HG02973 (cell line): ENCODE measurements around the gene ZNF44.
A peak's percentile ranks its signal among the peaks of the same experiment; 100 is the strongest.
"Not testable (repeated sequence)": the region's sequence is repeated elsewhere in the genome, so short reads cannot be mapped to it uniquely, and the experiment has no call there.

Source experiments
- ATAC-seq: cut with Tn5 transposase; IDR thresholded peaks from one replicate; pipeline ENCODE4 v1.9.1; 2021; ENCODE audit warnings: moderate library complexity; ENCODE audit not compliant: unreplicated experiment

Gene ZNF44

DNA sequence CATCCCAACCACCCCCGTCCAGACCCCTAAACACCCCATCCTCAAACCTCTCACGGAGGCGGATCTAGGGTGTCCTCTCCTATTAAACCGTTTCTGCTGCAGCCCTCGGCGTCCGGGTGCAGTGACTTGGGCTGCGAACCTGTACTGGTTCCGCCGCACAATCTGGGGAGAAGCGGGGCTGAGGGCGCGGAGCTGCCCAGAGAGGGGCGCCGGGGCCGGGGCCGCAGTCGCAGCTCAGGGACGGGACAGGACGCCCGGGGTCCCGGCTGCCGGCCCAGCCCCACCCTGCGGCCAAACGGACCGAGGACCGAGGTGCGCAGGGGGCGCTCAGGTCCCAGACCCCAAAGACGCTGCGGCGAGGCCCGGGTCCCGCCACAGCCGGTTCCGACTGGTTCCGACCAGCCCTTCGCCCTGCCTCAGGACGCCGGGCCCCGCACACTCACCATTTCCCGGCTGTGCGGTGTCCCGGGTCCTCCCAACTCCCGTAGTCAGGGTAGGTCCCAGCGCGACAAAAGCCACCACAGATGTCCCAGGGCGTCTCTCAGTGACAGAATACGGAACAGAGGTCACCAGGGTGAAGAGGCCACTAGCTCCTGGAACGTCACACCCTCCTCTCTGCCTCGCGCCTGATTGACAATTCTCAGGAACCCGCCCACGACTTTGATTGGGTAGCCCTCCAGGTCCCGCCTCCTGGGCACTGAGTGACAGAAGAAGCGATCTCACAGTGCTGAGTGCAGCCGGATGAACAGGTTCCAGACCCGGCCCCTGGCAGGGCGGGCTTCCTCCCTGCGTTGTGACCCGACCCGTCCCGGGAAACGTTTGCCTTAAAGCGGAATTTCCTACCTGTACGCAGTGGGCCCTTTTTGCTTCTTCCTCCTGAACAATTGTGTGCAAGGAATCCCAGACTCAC, at the start of gene ZNF44:
ZNF44 (minus strand) TSS at position 635 of the 910 bp plus-strand sequence; CDS start at position 446, 189 bp downstream.
- peak; percentile 88 for ATAC-seq

DNA sequence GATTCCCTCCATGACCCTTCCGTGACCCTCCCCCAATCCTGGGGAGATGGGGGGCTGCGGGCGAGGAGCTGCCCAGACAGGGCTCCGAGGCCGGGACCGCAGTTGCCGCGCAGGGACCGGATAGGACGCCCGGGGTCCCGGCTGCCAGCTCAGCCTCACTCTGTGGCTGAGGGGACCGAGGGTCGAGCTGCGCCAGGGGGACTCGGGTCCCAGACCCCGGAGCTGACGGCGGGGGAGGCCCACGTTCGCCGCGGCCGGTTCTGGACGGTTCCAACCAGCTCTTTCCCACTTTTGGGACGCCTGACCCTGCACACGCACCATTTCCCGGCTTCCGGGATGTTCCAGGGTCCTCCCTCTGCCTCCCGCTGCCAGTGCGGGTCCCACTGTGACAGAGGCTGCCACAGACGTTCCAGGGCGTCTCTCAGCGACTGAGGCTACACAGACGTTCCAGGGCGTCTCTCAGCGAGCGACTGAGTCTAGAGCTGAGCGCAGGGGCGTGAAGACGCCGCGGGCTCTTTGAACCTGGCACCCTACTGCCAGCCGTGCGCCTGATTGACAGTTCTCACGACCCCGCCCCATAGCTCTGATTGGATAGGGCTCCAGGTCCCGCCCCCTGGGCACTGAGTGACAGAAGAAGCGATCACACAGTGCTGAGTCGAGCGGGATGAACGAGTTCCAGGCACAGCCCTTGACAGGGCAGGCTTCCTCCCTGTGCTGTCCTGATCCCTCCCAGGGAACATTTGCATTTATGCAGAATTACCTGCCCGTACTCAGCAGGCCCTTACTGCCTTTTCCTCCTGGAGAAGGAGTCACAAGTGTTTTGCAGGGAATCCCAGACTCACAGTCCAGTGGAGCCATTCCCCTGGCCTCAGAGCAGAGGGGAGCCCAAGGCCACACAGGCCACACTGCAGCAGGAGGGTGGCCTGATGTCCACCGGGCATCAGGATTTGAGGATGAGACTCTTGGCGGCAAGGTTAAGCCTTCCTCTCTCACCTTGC, 38.8 kb upstream of the ZNF44 start, which contains the start of gene ZNF563:
ZNF563 (minus strand) TSS at position 472 of the 998 bp plus-strand sequence; CDS start at position 321, 151 bp downstream.
- peak; percentile 78 for ATAC-seq

DNA sequence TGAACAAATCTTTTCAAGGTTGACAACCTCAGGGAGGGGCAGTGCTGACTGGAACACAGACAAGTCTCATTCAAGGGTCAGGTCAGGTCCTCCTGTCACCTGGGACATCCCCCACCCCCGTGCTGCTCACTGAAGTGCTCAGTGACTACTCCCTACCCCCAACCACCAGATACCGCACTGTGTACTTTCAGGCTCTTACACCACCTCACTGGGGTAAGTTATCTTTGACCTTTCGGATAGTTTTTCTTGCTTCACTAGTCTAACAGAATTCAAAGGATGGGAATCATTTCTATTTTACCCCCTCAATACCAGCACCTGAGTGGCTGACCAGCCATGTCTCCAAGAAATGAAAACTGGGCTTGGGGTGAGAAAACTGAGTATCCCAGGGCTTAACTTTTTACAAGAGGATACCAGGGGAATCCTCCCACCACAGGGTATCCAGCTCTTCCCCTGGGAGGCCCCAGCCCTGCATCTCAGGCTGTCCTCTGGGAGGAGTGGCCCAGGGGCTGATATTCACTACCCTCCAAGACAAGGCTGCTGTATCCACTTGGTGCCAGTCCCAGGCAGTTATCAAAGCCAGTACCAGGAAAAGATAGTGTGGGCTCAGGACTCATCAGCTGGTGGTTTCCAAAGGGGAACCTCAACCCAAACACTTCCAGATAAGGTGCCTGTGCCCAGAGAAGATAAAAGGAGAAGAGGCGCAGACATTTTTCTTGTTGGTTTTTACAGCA, 36.7 kb upstream of the ZNF44 start:
- ATAC-seq, result peak; percentile 34

DNA sequence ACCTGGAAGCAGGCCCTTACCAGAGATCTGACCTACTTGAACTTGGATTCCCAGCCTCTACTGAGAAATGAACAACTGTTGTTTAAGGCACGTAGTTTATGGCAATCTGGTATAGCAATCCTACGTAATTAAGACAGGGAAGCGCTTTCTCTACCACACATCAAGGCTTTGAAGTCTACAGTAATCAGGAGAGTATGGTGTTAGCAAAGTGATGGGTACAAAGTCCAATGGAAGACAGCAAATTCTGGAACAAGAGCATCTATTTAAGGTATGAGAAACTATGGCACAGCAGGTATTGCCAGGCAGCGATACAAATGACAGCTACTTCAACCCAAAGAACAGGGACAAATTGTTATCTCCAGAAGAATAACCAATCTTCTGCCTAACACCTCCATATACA, 35.7 kb upstream of the ZNF44 start:
- no peak for ATAC-seq

DNA sequence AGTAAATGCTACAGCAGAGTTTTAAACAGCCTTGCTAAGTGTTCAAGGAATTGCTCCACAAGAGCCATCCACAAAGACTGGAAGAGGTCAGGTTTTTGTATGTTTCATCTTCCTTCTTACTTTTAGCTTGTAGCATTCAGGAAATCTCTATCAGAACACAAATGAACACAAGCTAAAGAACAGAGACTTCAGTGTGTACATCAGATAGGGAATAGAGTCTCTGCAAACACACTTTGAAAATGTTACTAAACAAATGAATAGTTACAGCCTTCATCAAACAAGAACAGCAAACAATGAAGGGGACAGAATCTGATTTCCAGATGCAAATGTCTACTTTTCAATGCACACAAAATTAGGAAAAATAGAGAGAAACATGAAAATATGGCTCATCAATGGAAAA, 31.0 kb upstream of the ZNF44 start:
- no peak for ATAC-seq

DNA sequence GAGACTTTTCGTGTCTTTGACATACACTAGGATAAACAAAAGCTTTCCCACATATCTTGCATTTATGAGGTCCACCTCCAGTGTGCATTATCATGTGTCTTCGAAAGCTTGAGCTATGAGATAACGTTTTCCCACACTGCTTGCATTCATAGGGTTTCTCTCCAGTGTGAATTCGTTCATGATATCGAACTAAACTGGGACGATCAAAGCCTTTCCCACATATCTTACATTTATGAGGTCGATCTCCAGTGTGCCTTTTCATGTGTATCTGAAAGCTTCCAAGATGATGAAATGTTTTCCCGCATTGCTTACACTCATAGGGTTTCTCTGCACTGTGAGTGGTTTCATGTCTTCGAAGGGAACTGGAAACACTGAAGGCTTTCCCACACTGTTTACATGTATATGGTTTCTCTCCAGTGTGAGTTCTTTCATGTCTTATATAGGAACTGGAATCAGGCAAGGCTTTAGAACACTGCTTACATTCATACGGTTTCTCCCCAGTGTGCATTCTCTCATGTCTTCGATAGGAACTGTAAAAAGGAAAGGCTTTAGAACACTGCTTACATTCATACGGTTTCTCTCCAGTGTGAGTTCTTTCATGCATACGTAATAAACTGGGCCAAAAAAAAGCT, 24.2 kb upstream of the ZNF44 start:
- ATAC-seq, result no peak

DNA sequence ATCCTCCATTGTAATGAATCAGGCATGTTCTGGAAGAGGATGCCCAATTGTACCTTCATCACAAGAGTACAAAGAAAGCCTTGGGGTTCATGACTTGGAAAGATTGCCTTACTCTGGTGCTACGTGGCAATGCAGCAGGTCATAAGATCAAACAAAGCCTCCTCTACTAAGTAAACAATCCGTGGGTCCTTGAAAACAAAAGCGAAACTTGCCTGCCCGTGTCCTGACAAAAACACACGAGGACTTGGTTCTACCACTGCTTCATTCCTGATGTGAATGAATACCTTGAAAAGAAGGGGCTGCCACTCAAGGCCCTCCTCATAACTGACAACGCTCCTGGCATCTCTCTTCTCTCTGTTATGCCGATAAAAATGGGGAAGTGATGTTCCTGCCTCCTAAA, 19.9 kb upstream of the ZNF44 start:
- no peak for ATAC-seq

DNA sequence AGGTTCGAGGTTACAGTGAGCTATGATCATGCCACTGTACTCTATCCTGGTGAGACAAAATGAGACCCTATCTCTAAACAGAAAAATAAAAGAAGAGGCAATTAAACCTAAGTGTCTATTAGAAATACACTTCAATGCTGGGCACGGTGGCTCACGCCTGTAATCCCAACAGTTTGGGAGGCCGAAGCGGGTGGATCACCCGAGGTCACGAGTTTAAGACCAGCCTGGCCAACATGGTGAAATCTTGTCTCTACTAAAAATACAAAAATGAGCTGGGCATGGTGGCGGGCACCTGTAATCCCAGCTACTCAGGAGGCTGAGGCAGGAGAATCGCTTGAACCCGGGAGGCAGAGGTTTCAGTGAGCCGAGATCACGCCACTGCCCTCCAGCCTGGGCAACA, 14.2 kb upstream of the ZNF44 start:
- not testable (repeated sequence) for ATAC-seq

DNA sequence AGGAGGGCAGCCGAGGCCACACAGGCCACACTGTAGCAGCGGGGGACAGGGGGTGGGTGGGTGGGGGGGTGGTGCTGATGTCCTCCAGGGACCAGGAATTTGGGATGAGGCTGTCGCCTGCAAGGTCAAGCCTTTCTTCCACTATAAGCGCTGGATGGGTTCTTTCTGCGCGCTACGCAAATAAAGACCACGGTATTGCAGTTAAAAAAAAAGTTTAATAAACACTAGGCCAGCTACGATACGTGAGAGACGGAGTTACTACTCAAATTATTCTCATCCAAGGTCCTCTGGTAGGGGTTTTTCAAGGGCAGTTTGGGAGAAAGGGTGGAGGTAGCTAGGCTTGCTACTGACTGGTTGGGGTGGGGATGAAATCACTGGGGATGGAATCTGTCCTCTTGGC, 508 bp upstream of the ZNF44 start:
- ATAC-seq, result no peak

DNA sequence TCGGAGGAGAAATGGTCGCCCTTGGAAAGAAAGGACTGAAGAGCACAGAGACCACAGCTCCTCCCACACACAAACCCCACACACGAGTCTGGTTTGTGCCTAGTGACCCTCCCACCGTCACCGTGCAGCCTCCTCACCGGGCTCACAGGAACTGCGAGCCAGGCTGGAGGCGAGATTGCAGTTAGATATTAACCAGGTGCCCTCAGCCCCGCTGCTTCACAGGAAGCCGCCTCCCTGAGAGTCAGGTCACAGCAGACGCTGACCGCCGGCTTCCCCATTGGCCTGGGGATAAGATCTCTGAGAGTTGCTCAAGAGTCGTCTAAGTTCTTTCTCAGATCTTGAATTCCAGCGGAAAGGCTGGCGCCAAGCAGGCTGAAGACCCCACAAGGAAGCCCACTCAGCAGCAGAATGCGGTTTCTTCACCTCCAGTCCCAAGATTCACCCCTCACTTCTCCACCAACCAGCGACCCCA, 870 bp downstream of the ZNF44 start:
- ATAC-seq, result peak; percentile 43

DNA sequence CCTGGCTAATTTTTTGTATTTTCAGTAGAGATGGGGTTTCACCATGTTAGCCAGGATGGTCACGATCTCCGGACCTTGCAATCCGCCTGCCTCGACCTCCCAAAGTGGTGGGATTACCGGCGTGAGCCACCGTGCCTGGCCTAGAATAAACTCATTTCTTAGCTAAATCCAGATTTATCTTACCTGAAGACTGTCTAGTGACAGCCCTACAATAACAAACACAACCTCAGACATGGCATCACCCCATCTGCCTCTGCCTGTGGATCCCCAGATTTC, 5.0 kb downstream of the ZNF44 start:
- no peak for ATAC-seq

DNA sequence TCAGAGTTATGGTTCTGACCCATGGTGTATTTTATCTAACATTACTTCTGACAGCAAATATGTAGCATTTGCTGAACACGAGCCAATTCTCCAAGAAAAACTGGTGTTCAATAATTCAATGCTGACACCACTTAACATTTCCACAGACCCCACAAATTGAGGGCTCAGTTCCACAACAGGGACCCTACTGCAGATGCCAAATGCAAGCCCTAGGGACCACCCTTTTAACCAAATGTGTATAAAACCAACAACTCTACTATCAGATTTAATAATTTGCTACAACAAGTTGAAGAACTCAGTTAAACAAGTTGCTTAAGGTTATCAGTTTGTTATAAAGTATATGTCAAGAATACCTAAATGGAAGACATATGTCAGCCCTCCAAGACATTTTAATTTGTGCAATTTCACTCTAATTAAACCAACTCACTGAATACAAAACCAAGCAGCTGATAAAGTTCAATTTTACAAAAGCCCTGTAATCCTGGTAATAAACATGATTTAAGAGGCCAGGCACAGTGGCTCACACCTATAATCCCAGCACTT, 6.7 kb downstream of the ZNF44 start:
- ATAC-seq, result no peak

DNA sequence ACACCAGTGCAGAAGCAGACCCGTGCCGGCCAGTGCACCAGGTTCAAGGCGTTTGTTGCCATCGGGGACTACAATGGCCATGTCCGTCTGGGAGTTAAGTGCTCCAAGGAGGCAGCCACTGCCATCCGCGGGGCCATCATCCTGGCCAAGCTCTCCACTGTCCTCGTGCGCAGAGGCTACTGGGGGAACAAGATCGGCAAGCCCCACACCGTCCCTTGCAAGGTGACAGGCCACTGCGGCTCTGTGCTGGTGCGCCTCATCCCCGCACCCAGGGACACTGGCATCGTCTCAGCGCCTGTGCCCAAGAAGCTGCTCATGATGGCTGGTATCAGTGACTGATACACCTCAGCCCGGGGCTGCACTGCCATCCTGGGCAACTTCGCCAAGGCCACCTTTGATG, 10.1 kb downstream of the ZNF44 start:
- ATAC-seq, result no peak

DNA sequence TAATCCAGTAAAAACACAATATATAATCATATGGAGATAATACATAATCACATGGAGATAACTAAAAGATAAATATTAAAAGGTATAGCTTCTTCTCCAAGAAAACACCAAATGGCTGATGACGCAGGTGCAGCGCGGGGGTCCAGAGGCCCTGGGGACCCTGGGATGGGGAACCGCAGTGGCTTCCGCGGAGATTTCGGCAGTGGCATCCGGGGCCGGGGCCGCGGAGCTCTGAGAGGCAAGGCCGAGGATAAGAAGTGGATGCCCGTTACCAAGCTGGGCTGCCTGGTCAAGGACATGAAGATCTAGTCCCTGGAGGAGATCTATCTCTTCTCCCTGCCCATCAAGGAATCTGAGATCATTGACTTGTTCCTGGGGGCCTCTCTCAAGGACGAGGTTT, 10.5 kb downstream of the ZNF44 start:
- no peak for ATAC-seq

DNA sequence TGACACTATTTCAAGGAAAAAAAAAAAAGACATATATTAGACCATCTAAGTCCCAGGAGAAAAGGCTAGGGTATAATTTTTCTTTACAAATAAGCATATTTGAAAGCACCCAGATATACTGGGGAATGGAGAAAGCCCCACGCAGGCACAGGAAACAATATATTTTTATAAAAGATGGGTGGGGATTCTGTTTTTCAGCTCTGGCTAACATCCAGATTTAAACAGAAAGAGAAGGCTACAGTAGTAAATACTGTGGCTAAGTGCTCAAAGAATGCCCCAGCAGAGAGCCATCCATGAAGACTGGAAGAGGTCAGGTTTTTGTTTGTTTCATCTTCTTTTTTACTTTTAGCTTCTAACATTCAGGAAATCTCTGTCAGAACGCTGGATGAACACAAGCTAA, 16.0 kb downstream of the ZNF44 start:
- no peak for ATAC-seq

DNA sequence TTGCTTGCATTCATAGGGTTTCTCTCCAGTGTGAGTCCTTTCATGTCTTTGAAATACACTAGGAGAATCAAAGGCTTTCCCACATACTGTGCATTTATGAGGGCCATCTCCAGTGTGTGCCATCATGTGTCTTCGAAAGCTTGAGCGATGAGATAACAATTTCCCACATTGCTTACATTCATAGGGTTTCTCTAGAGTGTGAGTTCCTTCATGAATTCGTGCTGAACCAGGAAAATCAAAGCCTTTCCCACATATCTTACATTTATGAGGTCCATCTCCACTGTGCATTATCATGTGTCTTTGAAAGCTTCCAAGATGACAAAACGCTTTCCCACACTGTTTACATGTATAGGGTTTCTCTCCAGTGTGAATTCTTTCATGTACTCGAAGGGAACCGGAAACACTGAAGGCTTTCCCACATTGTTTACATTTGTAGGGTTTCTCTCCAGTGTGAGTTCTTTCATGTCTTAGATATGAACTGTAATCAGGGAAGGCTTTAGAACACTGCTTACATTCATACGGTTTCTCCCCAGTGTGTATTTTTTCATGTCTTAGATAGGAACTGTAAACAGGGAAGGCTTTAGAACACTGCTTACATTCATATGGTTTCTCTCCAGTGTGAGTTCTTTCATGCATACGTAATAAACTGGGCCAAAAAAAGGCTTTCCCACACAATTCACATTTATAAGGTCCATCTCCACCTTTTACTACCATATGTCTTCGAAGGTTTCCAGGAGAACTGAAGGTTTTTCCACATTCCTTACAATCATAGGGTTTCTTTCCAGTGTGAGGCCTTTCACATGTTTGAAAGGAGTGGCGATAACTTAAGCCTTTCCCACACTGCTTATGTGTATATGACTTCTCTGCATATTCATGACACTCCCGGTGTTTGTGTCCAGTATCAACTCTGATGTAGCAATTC, 21.4 kb downstream of the ZNF44 start:
- ATAC-seq, result no peak

DNA sequence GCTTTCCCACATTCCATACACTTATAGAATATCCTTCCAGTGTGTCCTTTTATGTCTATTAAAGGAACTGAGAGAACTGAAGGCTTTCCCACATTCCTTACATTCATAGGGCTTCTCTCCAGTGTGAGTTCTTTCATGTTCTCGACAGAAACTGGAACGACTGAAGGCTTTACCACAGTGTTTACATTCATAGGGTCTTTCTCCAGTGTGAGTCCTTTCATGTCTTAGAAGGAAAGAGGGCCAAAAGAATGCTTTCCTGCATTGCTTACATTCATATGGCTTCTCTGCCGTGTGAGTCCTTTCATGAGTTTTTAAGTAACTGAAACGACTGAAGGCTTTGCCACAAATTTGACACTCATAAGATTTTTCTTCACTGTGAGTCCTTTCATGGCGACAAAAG, 22.3 kb downstream of the ZNF44 start:
- ATAC-seq, result no peak

DNA sequence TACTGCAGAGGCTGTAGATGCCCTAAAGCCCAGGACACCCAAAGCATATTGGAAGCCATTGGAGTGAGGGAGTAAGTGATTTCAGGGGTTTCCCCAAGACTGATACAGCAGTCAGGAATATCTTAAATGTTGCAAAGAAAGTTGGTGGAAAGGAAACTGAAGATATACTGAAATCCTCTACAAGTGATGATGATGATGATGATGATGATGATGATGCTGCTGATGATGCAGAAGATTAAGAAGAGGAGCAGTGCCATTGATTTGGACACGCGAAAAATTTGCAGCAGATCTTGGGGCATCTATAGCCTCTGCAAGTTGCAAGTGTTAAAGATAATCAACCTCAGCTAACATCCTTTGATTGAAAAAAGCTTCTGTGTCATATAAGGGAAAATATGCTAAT, 23.8 kb downstream of the ZNF44 start:
- no peak for ATAC-seq
